Ovary (tissue), 3 donors: ENCODE measurements around the gene RAB17.

Experiments
- CTCF ChIP-seq, 3 donors: fragments of 450-650 bp in 2 of 3; fragments of 200-600 bp in 1 of 3; IDR thresholded peaks; one replicate each; pipeline versions ENCODE4 v1.5.1 to v1.8.0; 2016 to 2022; ENCODE audit warnings: antibody characterized with exemption in 3 of 3, mild to moderate bottlenecking in 1 of 3
- POLR2A ChIP-seq: fragments of 450-650 bp; IDR thresholded peaks from one replicate; pipeline ENCODE4 v1.6.1; 2017; ENCODE audit warnings: antibody characterized with exemption, mild to moderate bottlenecking, moderate library complexity
- donor health status: DM: no; HTN: no; CAD: no.

- TF ChIP-seq CTCF (IDR thresholded peaks at IDR 0.05) (no peak), POLR2A (no peak)
Observed at GRCh38 chr2:237574467-237574866, 16.1 kb downstream of the RAB17 start.
